Neural progenitor cell (in vitro differentiated cells): ENCODE results near the gene NCAPD3.

Experiments used
- EZH2phosphoT487 ChIP-seq: fragments of 200-600 bp; sonication (generic); IDR thresholded peaks from 2 replicates; pipeline ENCODE4 v1.6.1; 2017; ENCODE audit warnings: antibody characterized with exemption
- TF ChIP-seq, protein P1 (sequence below): fragments of 200-600 bp; sonication (generic); IDR thresholded peaks from 2 replicates; pipeline ENCODE4 v1.5.1; 2017; ENCODE audit warnings: antibody characterized with exemption, mild to moderate bottlenecking

GRCh38 chr11:134230339-134230738 lies 6.6 kb upstream of the NCAPD3 start:
- TF ChIP-seq, protein P1, sequence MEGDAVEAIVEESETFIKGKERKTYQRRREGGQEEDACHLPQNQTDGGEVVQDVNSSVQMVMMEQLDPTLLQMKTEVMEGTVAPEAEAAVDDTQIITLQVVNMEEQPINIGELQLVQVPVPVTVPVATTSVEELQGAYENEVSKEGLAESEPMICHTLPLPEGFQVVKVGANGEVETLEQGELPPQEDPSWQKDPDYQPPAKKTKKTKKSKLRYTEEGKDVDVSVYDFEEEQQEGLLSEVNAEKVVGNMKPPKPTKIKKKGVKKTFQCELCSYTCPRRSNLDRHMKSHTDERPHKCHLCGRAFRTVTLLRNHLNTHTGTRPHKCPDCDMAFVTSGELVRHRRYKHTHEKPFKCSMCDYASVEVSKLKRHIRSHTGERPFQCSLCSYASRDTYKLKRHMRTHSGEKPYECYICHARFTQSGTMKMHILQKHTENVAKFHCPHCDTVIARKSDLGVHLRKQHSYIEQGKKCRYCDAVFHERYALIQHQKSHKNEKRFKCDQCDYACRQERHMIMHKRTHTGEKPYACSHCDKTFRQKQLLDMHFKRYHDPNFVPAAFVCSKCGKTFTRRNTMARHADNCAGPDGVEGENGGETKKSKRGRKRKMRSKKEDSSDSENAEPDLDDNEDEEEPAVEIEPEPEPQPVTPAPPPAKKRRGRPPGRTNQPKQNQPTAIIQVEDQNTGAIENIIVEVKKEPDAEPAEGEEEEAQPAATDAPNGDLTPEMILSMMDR: no peak
- no peak for TF ChIP-seq EZH2phosphoT487
